Neuronal stem cell (in vitro differentiated cells): Measurements from ENCODE around the gene IRAK2.

Experiments used
- DNase-seq: peaks from one replicate; pipeline ENCODE4 v3.0.0-alpha.2; 2013; ENCODE audit warnings: low spot score
- H2AFZ ChIP-seq: one replicate; pipeline ENCODE4 v1.6.1; 2013; ENCODE audit warnings: mild to moderate bottlenecking, low read length, inconsistent platforms
- H2AK5ac ChIP-seq: 2 replicates; pipeline ENCODE4 v1.6.1; 2013; ENCODE audit warnings: low read depth, mild to moderate bottlenecking, inconsistent platforms, low read length, moderate library complexity, mixed read lengths
- H2BK120ac ChIP-seq: 2 replicates; pipeline ENCODE4 v1.6.1; 2013; ENCODE audit warnings: low read depth, mild to moderate bottlenecking, inconsistent platforms, low read length, moderate library complexity, mixed read lengths
- H2BK12ac ChIP-seq: one replicate; pipeline ENCODE4 v1.6.1; 2013; ENCODE audit warnings: low read length, inconsistent platforms
- H2BK15ac ChIP-seq: 2 replicates; pipeline ENCODE4 v1.6.1; 2013; ENCODE audit warnings: mild to moderate bottlenecking, low read length, inconsistent platforms, mixed read lengths
- H2BK5ac ChIP-seq: one replicate; pipeline ENCODE4 v1.6.1; 2013; ENCODE audit warnings: inconsistent platforms, mild to moderate bottlenecking, low read length, moderate library complexity
- H3K14ac ChIP-seq: one replicate; pipeline ENCODE4 v1.6.1; 2013; ENCODE audit warnings: low read length, inconsistent platforms
- H3K18ac ChIP-seq: 2 replicates; pipeline ENCODE4 v1.6.1; 2013; ENCODE audit warnings: low read length, inconsistent platforms
- H3K23ac ChIP-seq: 2 replicates; pipeline ENCODE4 v1.6.1; 2013; ENCODE audit warnings: low read depth, mild to moderate bottlenecking, mixed read lengths, low read length, inconsistent platforms; ENCODE audit not compliant: poor library complexity
- H3K27ac ChIP-seq: replicated peaks from 3 replicates; pipeline ENCODE4 v1.5.1; 2013; ENCODE audit warnings: low read length, inconsistent platforms
- H3K27me3 ChIP-seq, 3 experiments: 2 replicates each; pipeline ENCODE4 v1.6.1; 2013; ENCODE audit warnings: low read length in 3 of 3, mild to moderate bottlenecking in 2 of 3, inconsistent platforms in 1 of 3, low read depth in 1 of 3, mixed read lengths in 1 of 3, moderate library complexity in 1 of 3; ENCODE audit not compliant: control insufficient read depth in 3 of 3, insufficient read depth in 3 of 3
- H3K36me3 ChIP-seq, 2 donors: replicated peaks in 1 of 2; 2 replicates each; pipeline ENCODE4 v1.6.1; 2013; ENCODE audit warnings: low read length in 2 of 2; ENCODE audit not compliant: control insufficient read depth in 2 of 2, insufficient read depth in 2 of 2
- H3K4ac ChIP-seq: 2 replicates; pipeline ENCODE4 v1.6.1; 2013; ENCODE audit warnings: inconsistent platforms, mild to moderate bottlenecking, low read length, moderate library complexity
- H3K4me1 ChIP-seq, 2 donors: 1 replicate in 1 of 2; 2 replicates in 1 of 2; pipeline ENCODE4 v1.6.1; 2013; ENCODE audit warnings: low read length in 2 of 2, low read depth in 1 of 2; ENCODE audit not compliant: control insufficient read depth in 2 of 2, insufficient read depth in 1 of 2
- H3K4me2 ChIP-seq: one replicate; pipeline ENCODE4 v1.6.1; 2013; ENCODE audit warnings: mild to moderate bottlenecking, low read length, inconsistent platforms; ENCODE audit not compliant: insufficient read depth, poor library complexity, severe bottlenecking
- H3K4me3 ChIP-seq, 2 donors: 2 replicates each; pipeline ENCODE4 v1.5.1; 2013; ENCODE audit warnings: low read length in 2 of 2, mild to moderate bottlenecking in 2 of 2, inconsistent platforms in 1 of 2, moderate library complexity in 1 of 2
- H3K79me1 ChIP-seq: one replicate; pipeline ENCODE4 v1.6.1; 2013; ENCODE audit warnings: low read depth, mild to moderate bottlenecking, inconsistent platforms, low read length, moderate library complexity
- H3K9ac ChIP-seq: one replicate; pipeline ENCODE4 v1.6.1; 2013; ENCODE audit warnings: mild to moderate bottlenecking, low read depth, low read length, inconsistent platforms; ENCODE audit not compliant: poor library complexity
- H3K9me3 ChIP-seq, 2 donors: replicated peaks in 1 of 2; 2 replicates each; pipeline versions ENCODE3 to v1.6.1; 2013; ENCODE audit warnings: low read length in 2 of 2, mild to moderate bottlenecking in 2 of 2, inconsistent platforms in 1 of 2, low read depth in 1 of 2, mixed read lengths in 1 of 2, moderate library complexity in 1 of 2; ENCODE audit not compliant: control insufficient read depth in 2 of 2, insufficient read depth in 1 of 2
- H4K8ac ChIP-seq: one replicate; pipeline ENCODE4 v1.6.1; 2013; ENCODE audit warnings: low read depth, mild to moderate bottlenecking, inconsistent platforms, low read length, moderate library complexity
- H4K91ac ChIP-seq: one replicate; pipeline ENCODE4 v1.6.1; 2013; ENCODE audit warnings: low read length, low read depth, mild to moderate bottlenecking, inconsistent platforms; ENCODE audit not compliant: poor library complexity
- WGBS, 2 donors: extraction: QIAGEN DNeasy Blood & Tissue Kit; methylation state at CpG; one replicate each; pipeline ENCODE4 v1.1.7; 2013; ENCODE audit warnings: missing lambda C conversion rate in 2 of 2, mixed read lengths in 1 of 2; ENCODE audit not compliant: insufficient read length in 2 of 2, insufficient replicate concordance in 1 of 2; ENCODE audit errors: extremely low coverage in 2 of 2; 5-methylcytosine and 5-hydroxymethylcytosine counted together

The IRAK2 gene

GRCh38 chr3:10177737-10178136 lies 13.0 kb downstream of the IRAK2 start:
- no CpG with 5 or more reads among the region's 12 CpGs for WGBS, 2 donors
- H2BK15ac ChIP-seq: no peak overlapping the region
- H4K8ac ChIP-seq: peak overlapping the region; percentile 100
- H3K4me2 ChIP-seq: no peak overlapping the region
- peak overlapping the region; percentile 15 for H3K9ac ChIP-seq
- H2BK12ac ChIP-seq: no peak overlapping the region
- no peaks in the 10 kb centered on the region for H3K79me1 ChIP-seq
- H3K23ac ChIP-seq: no peak overlapping the region
- H3K14ac ChIP-seq: no peak overlapping the region
- H3K27me3 ChIP-seq: no peaks in the 10 kb centered on the region
- H3K18ac ChIP-seq: no peak overlapping the region
- no peak overlapping the region for H2BK5ac ChIP-seq
- no peak overlapping the region for H3K27ac ChIP-seq
- H3K4me1 ChIP-seq: peaks cover 0 to 7% of the 10 kb centered on the region in 2 donors
- H3K4ac ChIP-seq: no peak overlapping the region
- no peak overlapping the region for H2AFZ ChIP-seq
- DNase-seq: no peak
- H4K91ac ChIP-seq: no peak overlapping the region
- peak overlapping the region; percentile 53 for H2AK5ac ChIP-seq
- H3K36me3 ChIP-seq: no peaks in the 10 kb centered on the region
- H3K4me3 ChIP-seq: no peak overlapping the region
- no peak overlapping the region for H2BK120ac ChIP-seq
- H3K9me3 ChIP-seq: peaks cover 0 to 2% of the 10 kb centered on the region in 2 donors

GRCh38 chr3:10178892-10179291 lies 14.2 kb downstream of the IRAK2 start:
- Histone ChIP-seq H3K27me3 (no peaks in the 10 kb centered on the region), H3K79me1 (no peaks in the 10 kb centered on the region), H3K18ac (no peak overlapping the region), H2BK12ac (no peak overlapping the region), H2AK5ac (no peak overlapping the region), H2BK5ac (no peak overlapping the region), H3K4me2 (no peak overlapping the region), H3K4me1 (peaks cover 0 to 7% of the 10 kb centered on the region in 2 donors), H3K9ac (no peak overlapping the region), H3K4me3 (no peak overlapping the region), H2AFZ (no peak overlapping the region), H3K36me3 (no peaks in the 10 kb centered on the region), H4K91ac (no peak overlapping the region), H3K14ac (no peak overlapping the region), H3K9me3 (peaks cover 0 to 2% of the 10 kb centered on the region in 2 donors), H4K8ac (no peak overlapping the region), H3K23ac (no peak overlapping the region), H3K4ac (no peak overlapping the region), H2BK15ac (no peak overlapping the region), H3K27ac (no peak overlapping the region), H2BK120ac (no peak overlapping the region)
- no peak for DNase-seq

DNA sequence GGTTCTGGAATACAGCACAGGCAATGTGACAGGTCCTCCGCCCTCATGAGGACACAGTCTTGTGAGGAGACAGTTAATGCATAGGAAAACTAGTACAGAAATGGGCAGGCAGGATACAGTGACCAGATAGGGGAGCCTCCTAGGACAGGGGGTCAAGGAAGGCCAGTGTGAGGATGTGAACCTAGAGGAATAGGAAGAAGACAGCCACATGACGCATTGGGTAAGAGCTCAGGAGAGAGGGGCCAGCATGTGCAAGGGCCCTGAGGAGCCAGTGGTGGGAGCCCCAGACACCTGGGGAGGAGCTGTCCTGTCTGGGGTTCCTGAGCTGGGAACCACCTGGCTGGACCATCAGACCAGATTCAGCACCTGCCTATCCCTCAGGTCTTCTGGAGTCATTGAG lies 15.6 kb downstream of the IRAK2 start:
- no peak overlapping the region for H2BK120ac ChIP-seq
- H2AK5ac ChIP-seq: no peak overlapping the region
- no peaks in the 10 kb centered on the region for H3K27me3 ChIP-seq
- peak overlapping the region; percentile 44 for H3K14ac ChIP-seq
- WGBS, 2 donors: no CpG with 5 or more reads among the region's 2 CpGs
- H3K27ac ChIP-seq: no peak overlapping the region
- H3K18ac ChIP-seq: peak overlapping the region; percentile 27
- no peak for DNase-seq
- no peak overlapping the region for H3K4me3 ChIP-seq
- no peak overlapping the region for H3K4me2 ChIP-seq
- H3K36me3 ChIP-seq: no peaks in the 10 kb centered on the region
- no peak overlapping the region for H2BK12ac ChIP-seq
- peaks cover 0 to 2% of the 10 kb centered on the region in 2 donors for H3K9me3 ChIP-seq
- H3K79me1 ChIP-seq: no peaks in the 10 kb centered on the region
- H3K23ac ChIP-seq: no peak overlapping the region
- no peak overlapping the region for H3K4ac ChIP-seq
- H2BK15ac ChIP-seq: no peak overlapping the region
- H2AFZ ChIP-seq: no peak overlapping the region
- no peak overlapping the region for H2BK5ac ChIP-seq
- H3K9ac ChIP-seq: no peak overlapping the region
- H3K4me1 ChIP-seq: peaks cover 0 to 7% of the 10 kb centered on the region in 2 donors
- H4K91ac ChIP-seq: no peak overlapping the region
- no peak overlapping the region for H4K8ac ChIP-seq

DNA sequence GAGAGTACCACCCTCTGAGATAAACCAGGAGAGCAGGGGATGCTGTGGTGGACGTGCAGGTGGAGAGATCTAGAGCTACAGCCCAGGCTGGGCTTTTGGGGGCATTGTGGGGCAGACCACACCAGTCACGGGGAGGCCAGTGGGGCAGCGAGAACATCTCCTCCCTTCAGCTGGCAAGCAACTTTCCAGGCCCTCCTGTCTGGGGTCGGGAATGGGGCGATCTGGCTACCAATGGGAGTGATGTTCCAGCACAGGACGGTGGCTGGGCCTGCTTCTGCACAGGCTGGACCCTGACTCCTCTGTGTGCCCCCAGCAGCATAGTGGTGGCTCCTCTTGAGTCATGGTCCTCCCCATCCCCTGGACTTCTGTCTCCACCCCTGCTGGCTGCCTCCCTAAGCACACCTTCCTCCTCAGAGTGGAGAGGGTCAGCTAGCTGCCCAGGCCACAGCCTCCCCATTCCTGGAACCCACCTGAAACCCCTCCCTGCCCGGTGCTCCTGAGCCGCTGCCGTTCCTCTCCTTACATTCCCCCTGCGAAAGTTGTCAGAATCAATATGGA lies 16.1 kb downstream of the IRAK2 start:
- no peak for DNase-seq
- Histone ChIP-seq H2BK15ac (no peak overlapping the region), H4K91ac (no peak overlapping the region), H3K4me1 (peaks cover 0 to 7% of the 10 kb centered on the region in 2 donors), H3K4me3 (no peak overlapping the region), H3K36me3 (no peaks in the 10 kb centered on the region), H3K4me2 (no peak overlapping the region), H3K9me3 (peaks cover 0 to 2% of the 10 kb centered on the region in 2 donors), H3K9ac (no peak overlapping the region), H4K8ac (no peak overlapping the region), H3K27me3 (no peaks in the 10 kb centered on the region), H3K14ac (no peak overlapping the region), H3K27ac (no peak overlapping the region), H3K18ac (peak overlapping the region; percentile 76), H2AFZ (peak overlapping the region; percentile 32), H3K4ac (no peak overlapping the region), H3K79me1 (no peaks in the 10 kb centered on the region), H2AK5ac (peak overlapping the region; percentile 71), H2BK12ac (no peak overlapping the region), H2BK120ac (no peak overlapping the region), H3K23ac (no peak overlapping the region), H2BK5ac (no peak overlapping the region)
- no CpG with 5 or more reads among the region's 10 CpGs for WGBS, 2 donors
